GM21423 (cell line): ENCODE results near the gene SMARCC2.
A peak's percentile ranks its signal among the peaks of the same experiment; 100 is the strongest.
"Not testable (repeated sequence)": the region's sequence is repeated elsewhere in the genome, so short reads cannot be mapped to it uniquely, and the experiment has no call there.

Experiments
- ATAC-seq: cut with Tn5 transposase; IDR thresholded peaks from one replicate; pipeline ENCODE4 v1.9.1; 2021; ENCODE audit warnings: mild to moderate bottlenecking, moderate library complexity; ENCODE audit not compliant: unreplicated experiment

The SMARCC2 gene

GRCh38 chr12:56165369-56165768 is 23.9 kb downstream of the SMARCC2 start:
- ATAC-seq, result no peak

GRCh38 chr12:56164345-56164729 is 24.9 kb downstream of the SMARCC2 start:
- ATAC-seq, result no peak

- no peak for ATAC-seq
These were observed 25.5 kb downstream of the SMARCC2 start for GRCh38 chr12:56163533-56164344.

GRCh38 chr12:56162468-56163290 is 26.6 kb downstream of the SMARCC2 start:
- ATAC-seq, result no peak

- ATAC-seq, result no peak
These were observed 27.5 kb downstream of the SMARCC2 start for GRCh38 chr12:56161690-56162351.

- no peak for ATAC-seq
These were observed 28.2 kb downstream of the SMARCC2 start for GRCh38 chr12:56160894-56161689.

- ATAC-seq, result no peak
These were observed 29.0 kb downstream of the SMARCC2 start for GRCh38 chr12:56160193-56160763.

GRCh38 chr12:56159482-56160192 is 29.6 kb downstream of the SMARCC2 start:
- no peak for ATAC-seq

GRCh38 chr12:56158926-56159461 is 30.3 kb downstream of the SMARCC2 start:
- no peak for ATAC-seq

- peak; percentile 80 for ATAC-seq
These were observed 31.0 kb downstream of the SMARCC2 start, which contains the start of gene MYL6 for GRCh38 chr12:56158029-56158925. Gene MYL6 (plus strand): TSS chr12:56158359. CDS start chr12:56158402, 43 bp downstream.

- ATAC-seq, result peak; percentile 26
These were observed 31.9 kb downstream of the SMARCC2 start for GRCh38 chr12:56157201-56158028.

- ATAC-seq, result not testable (repeated sequence)
These were observed 32.7 kb downstream of the SMARCC2 start for GRCh38 chr12:56156464-56157200.

GRCh38 chr12:56155256-56155845 is 33.9 kb downstream of the SMARCC2 start:
- ATAC-seq, result no peak

GRCh38 chr12:56154818-56155217 is 34.5 kb downstream of the SMARCC2 start:
- ATAC-seq, result no peak

GRCh38 chr12:56154246-56154771 is 35.0 kb downstream of the SMARCC2 start:
- no peak for ATAC-seq

- no peak for ATAC-seq
These were observed 35.6 kb downstream of the SMARCC2 start for GRCh38 chr12:56153678-56154065.
